Body of pancreas (tissue), 4 donors: ENCODE measurements around the gene RABGAP1.

Experiments used
- CTCF ChIP-seq, 7 experiments: fragments of 450-650 bp in 4 of 7; fragments of 200-600 bp in 3 of 7; sonication (generic) in 3 of 7; IDR thresholded peaks; one replicate each; pipeline ENCODE4 v1.5.1; 2016 to 2019; ENCODE audit warnings: antibody characterized with exemption in 7 of 7
- POLR2A ChIP-seq, 3 donors: fragments of 450-650 bp; IDR thresholded peaks; one replicate each; pipeline ENCODE4 v1.6.1; 2016; ENCODE audit warnings: antibody characterized with exemption in 3 of 3, mild to moderate bottlenecking in 2 of 3

GRCh38 chr9:123107639-123108285, 166.9 kb downstream of the RABGAP1 start:
- TF ChIP-seq CTCF (IDR thresholded peaks at IDR 0.05) (no peak), POLR2A (IDR thresholded peaks at IDR 0.05) (no peak)
